ENCODE data around the gene PRKG1.

- no peak for TF ChIP-seq CEBPB (IDR thresholded peaks at IDR 0.05; ENCODE audit: low read depth, low read length)
- TF ChIP-seq CTCF (conservative IDR thresholded peaks at IDR 0.05; ENCODE audit: low read depth, low read length): no peak
- TF ChIP-seq POLR2A (IDR thresholded peaks at IDR 0.05; ENCODE audit: low read depth, low read length): no peak
- no peak for TF ChIP-seq RAD21 (IDR thresholded peaks at IDR 0.05; ENCODE audit: low read length)
- TF ChIP-seq CHD1 (IDR thresholded peaks at IDR 0.05; ENCODE audit: low read depth, low read length): no peak
- no peak for TF ChIP-seq MAZ (IDR thresholded peaks at IDR 0.05; ENCODE audit: borderline replicate concordance, low read depth, low read length)
- TF ChIP-seq RCOR1 (IDR thresholded peaks at IDR 0.05; ENCODE audit: insufficient replicate concordance, low read length): no peak
- TF ChIP-seq MXI1 (IDR thresholded peaks at IDR 0.05; ENCODE audit: borderline replicate concordance, low read depth, low read length): no peak
- no peak for TF ChIP-seq BHLHE40 (IDR thresholded peaks at IDR 0.05; ENCODE audit: low read depth, low read length)
These were observed 310.7 kb downstream of the PRKG1 start for GRCh38 chr10:51384971-51385370.
